HL-60 (cell line): Measurements from ENCODE around the gene ARHGAP26.

Experiments used
- DNase-seq, 2 experiments: peaks; one replicate each; pipeline ENCODE4 v3.0.0-alpha.2; 2010 to 2020; ENCODE audit warnings: low read depth in 1 of 2, low spot score in 1 of 2
- H3K27ac ChIP-seq: fragments of 250-450 bp; sonication (Bioruptor Pico); replicated peaks from 2 replicates; pipeline ENCODE4 v1.5.1; 2020; ENCODE audit warnings: mild to moderate bottlenecking, moderate library complexity
- H3K27me3 ChIP-seq: fragments of 250-450 bp; sonication (Bioruptor Pico); 2 replicates; pipeline ENCODE4 v1.5.1; 2021; ENCODE audit warnings: mild to moderate bottlenecking, moderate library complexity; ENCODE audit not compliant: insufficient read depth, poor library complexity, severe bottlenecking
- H3K4me3 ChIP-seq: replicated peaks from 2 replicates; pipeline ENCODE4 v1.5.1; 2011; ENCODE audit warnings: mild to moderate bottlenecking, control low read depth, low read length; ENCODE audit not compliant: insufficient read depth
- CTCF ChIP-seq: IDR thresholded peaks from one replicate; pipeline ENCODE4 v1.5.1; 2011; ENCODE audit warnings: low read length, control low read depth, inconsistent platforms; ENCODE audit not compliant: insufficient read depth
- GABPA ChIP-seq: IDR thresholded peaks from 2 replicates; pipeline ENCODE4 v1.6.1; 2012; ENCODE audit warnings: low read depth
- POLR2AphosphoS5 ChIP-seq: IDR thresholded peaks from 2 replicates; pipeline ENCODE4 v1.6.1; 2012; ENCODE audit warnings: low read depth
- REST ChIP-seq: IDR thresholded peaks from 2 replicates; pipeline ENCODE4 v1.6.1; 2012; ENCODE audit warnings: low read depth; ENCODE audit not compliant: insufficient replicate concordance
- SPI1 ChIP-seq: IDR thresholded peaks from 2 replicates; pipeline ENCODE4 v1.6.1; 2012; ENCODE audit warnings: low read depth, mild to moderate bottlenecking, borderline replicate concordance

ARHGAP26 gene

GRCh38 chr5:143128412-143129071 lies 358.4 kb downstream of the ARHGAP26 start:
- H3K27me3 ChIP-seq: no peaks in the 10 kb centered on the region
- TF ChIP-seq POLR2AphosphoS5: no peak
- TF ChIP-seq GABPA: no peak
- no peak for TF ChIP-seq REST
- TF ChIP-seq CTCF: no peak
- H3K4me3 ChIP-seq: no peak overlapping the region
- no peak for DNase-seq
- H3K27ac ChIP-seq: no peak overlapping the region

- Histone ChIP-seq H3K27me3 (no peaks in the 10 kb centered on the region), H3K27ac (no peak overlapping the region), H3K4me3 (no peak overlapping the region)
- no peak for DNase-seq
- TF ChIP-seq SPI1 (no peak), POLR2AphosphoS5 (no peak), REST (no peak), CTCF (no peak), GABPA (no peak)
Observed at GRCh38 chr5:143129203-143129602, 359.0 kb downstream of the ARHGAP26 start.

GRCh38 chr5:143129910-143130612 lies 359.9 kb downstream of the ARHGAP26 start:
- TF ChIP-seq GABPA: no peak
- TF ChIP-seq SPI1: no peak
- no peak for TF ChIP-seq REST
- no peak for TF ChIP-seq CTCF
- no peak for TF ChIP-seq POLR2AphosphoS5
- H3K27ac ChIP-seq: no peak overlapping the region
- DNase-seq: no peak
- H3K4me3 ChIP-seq: no peak overlapping the region
- H3K27me3 ChIP-seq: no peaks in the 10 kb centered on the region
